ENCODE data around the gene MRPS18B.

- TF ChIP-seq CTCF (IDR thresholded peaks at IDR 0.05): no peak
- TF ChIP-seq ZFX (IDR thresholded peaks at IDR 0.05; ENCODE audit: borderline replicate concordance): no peak
Observed at GRCh38 chr6:30590509-30590908, 27.1 kb upstream of the MRPS18B start.
